Muscle of back (tissue), 11 donors: ENCODE measurements around the gene MC1R. TPM values are rescaled to one million over a fixed set of nuclear protein-coding genes. Genes with fewer than 3 reads are reported as not detected.
"Not testable (repeated sequence)": the region's sequence is repeated elsewhere in the genome, so short reads cannot be mapped to it uniquely, and the experiment has no call there.

Experiments used
- DNase-seq, 3 donors: peaks; one replicate each; pipeline versions ENCODE4 v3.0.0 to v3.0.0-alpha.2; 2013
- polyA plus RNA-seq, 10 donors: library from polyadenylated mRNA; unstranded; fragments of 120-200 nt; gene quantifications; one replicate each; pipeline ENCODE4 v1.2.1, GENCODE V29; 2013; ENCODE audit not compliant: insufficient read length in 10 of 10

MC1R gene
- polyA plus RNA-seq, 10 donors = 0.90 to 3.0 (median 1.8) TPM

DNA sequence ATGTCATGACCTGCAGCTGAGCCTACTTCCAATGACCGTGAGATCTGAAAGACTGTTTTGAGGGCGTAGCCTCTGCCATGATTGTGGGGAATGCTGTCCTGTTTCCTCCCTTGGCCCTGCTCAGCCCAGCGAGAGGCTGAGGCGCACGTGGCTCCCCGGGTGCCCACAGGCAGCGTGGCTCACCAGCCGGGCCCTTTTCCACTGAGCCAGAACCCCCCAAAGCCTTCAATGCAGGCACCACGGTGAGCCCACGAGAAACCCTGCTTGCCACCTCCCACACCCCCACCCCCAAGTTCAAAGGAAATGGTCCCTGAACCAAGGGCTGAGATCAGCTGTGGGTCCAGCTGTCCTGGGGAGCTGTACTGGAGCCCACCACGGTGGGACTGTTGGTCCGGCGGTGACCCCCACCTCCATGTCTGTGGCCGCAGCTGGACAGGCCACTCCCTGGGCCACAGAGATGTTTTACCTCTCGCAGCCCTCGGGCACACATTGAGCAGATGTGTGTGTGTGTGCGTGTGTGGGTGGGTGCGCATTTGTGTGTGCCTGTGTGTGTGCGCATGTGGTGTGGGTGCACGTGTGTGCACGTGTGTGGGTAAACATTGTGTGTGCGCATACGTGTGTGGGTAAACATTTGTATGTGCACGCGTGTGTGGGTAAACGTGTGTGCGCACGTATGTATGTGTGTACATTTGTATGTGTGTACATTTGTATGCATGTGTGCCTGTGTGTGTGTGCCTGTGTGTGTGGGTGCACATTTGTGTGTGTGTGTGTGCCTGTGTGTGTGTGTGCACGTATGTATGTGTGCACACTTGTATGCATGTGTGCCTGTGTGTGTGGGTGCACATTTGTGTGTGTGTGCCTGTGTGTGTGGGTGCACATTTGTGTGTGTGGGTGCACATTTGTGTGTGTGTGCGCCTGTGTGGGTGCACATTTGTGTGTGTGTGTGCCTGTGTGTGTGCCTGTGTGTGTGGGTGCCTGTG is 5.0 kb upstream of the MC1R start:
- DNase-seq = no peak

DNA sequence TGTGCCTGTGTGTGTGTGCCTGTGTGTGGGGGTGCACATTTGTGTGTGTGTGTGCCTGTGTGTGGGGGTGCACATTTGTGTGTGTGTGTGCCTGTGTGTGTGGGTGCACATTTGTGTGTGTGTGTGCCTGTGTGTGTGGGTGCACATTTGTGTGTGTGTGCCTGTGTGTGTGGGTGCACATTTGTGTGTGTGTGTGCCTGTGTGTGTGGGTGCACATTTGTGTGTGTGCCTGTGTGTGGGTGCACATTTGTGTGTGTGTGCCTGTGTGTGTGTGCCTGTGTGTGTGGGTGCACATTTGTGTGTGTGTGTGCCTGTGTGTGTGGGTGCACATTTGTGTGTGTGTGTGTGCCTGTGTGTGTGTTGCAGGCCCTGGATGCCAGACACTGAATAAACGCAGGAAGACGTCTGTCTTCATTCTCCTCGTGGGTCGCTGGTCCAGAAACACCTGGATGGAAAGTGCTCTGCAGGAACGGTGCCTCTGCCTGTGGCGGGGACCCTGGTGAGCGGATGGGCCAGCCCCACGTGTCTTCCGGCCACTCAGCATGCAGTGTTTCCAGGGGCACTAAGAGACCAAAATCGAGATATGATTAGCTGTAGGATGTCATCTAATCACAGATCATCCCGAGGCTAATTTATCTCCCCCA is 3.9 kb upstream of the MC1R start:
- DNase-seq = not testable (repeated sequence)

DNA sequence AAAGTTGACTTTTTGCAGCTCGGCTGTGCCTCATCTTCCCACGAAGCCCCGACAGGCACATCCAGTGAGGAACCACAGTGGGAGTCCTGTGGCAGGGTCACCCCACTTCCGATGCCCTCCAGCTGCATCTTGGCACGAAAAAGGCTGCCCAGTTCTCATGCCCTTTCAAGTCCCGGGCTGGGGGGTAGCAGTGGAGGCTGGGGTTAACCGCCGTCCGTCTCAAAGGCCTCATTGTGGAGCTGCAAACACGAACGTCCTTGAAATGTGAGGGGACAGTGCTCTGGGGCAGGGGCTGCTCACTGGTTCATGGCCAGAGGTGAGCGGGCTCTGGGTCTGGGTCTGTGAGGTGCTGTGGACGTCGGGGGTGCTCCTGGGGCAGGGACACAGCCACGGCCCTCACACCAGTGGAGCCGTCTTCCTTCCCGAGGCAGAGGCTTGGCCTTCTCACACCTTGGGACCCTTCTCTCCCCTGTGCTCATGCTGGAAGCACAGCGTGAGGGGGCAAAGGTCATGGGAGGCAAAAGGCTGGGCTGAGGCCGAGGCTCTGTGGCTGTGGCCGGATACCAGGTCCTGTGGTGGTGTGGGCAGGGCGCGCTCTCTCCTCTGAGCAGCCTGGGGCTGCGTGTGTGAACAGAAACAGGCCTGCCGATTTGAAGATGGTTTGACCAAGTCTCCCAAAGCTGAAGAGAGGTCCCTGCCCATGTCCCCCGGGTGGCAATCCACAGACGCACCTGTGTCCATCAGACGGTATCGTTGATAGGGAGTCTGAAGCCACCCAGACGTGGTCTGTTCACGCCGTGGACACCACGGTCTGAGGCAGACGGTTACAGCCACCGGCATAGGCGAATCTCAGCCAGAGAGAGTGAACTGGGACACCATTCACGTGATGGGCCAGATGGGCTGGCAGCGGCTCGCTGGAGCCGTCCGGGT is 3.1 kb upstream of the MC1R start:
- DNase-seq = no peak

DNA sequence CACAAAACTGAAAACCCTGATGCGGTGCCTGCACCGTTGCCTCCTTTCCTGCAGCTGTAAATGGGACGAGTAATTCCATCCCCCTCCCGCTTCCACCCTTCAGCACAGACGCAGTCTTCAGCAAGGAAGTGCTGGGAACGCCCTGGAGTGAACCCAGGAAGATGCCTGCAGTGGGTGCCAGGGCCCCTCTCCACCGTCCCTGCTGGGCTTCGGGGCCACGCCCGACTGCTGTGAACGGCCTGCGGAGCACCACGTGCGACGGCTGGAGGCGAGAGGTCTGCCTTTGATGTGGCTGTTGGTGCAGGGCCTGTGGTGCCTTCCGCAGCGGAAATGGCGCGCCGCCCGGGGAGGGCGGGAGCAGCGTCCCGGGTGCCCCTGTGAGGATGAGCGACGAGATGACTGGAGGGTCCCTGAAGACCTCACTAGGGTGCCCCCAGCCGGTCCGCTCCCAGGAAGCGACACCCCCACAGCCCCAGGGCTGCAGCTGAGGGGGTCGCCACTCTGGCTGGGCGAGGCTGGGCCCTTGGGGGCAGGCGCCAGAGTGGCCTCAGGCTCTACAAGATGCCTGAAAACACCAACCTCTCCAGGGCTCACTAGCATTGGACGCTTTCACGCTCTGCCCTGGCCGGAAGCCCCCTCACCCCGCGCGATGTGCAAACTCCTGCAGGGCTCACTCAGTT is 749 bp upstream of the MC1R start:
- peak; percentile 34 to 81 (median 51) for DNase-seq

DNA sequence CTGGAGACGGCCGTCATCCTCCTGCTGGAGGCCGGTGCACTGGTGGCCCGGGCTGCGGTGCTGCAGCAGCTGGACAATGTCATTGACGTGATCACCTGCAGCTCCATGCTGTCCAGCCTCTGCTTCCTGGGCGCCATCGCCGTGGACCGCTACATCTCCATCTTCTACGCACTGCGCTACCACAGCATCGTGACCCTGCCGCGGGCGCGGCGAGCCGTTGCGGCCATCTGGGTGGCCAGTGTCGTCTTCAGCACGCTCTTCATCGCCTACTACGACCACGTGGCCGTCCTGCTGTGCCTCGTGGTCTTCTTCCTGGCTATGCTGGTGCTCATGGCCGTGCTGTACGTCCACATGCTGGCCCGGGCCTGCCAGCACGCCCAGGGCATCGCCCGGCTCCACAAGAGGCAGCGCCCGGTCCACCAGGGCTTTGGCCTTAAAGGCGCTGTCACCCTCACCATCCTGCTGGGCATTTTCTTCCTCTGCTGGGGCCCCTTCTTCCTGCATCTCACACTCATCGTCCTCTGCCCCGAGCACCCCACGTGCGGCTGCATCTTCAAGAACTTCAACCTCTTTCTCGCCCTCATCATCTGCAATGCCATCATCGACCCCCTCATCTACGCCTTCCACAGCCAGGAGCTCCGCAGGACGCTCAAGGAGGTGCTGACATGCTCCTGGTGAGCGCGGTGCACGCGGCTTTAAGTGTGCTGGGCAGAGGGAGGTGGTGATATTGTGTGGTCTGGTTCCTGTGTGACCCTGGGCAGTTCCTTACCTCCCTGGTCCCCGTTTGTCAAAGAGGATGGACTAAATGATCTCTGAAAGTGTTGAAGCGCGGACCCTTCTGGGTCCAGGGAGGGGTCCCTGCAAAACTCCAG is 1.1 kb downstream of the MC1R start:
- no peak for DNase-seq

DNA sequence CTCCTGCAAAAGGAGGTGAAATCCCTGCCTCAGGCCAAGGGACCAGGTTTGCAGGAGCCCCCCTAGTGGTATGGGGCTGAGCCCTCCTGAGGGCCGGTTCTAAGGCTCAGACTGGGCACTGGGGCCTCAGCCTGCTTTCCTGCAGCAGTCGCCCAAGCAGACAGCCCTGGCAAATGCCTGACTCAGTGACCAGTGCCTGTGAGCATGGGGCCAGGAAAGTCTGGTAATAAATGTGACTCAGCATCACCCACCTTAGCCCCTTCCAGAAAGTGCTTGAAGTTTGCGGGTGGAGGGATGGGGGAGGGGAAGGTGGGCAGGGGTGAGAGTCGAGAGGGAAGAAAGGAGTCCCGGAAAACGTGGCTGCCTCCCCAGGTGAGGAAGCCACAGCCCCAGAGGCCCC is 2.1 kb downstream of the MC1R start:
- DNase-seq = no peak

DNA sequence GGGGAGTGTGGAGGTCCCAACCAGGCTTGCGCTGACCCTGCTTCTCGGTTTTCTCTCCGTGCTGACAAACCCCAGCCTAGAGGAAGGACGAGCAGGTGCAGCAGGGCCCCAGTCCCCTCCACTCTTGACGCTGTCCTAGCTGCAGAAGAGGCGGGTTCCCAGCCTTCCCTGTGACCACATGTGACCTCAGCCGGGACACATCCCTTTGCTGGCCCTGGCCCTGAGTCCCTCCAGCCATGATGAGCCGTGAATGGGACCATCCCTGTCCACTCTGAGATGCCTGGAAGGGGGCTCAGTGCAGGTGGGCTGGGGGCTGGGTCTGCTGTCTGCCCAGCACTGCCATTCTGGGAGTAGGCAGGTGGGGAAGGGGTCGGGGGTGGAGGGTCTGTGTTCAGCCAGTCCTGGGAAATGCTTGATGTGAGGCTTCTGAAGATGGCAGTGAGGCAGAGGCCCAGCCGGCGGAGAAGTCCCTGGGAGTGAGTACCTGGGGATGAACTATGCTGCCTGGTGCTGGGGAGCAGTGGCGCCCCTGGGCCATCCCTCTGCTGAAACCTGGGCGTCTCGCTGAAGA is 2.6 kb downstream of the MC1R start:
- no peak for DNase-seq

DNA sequence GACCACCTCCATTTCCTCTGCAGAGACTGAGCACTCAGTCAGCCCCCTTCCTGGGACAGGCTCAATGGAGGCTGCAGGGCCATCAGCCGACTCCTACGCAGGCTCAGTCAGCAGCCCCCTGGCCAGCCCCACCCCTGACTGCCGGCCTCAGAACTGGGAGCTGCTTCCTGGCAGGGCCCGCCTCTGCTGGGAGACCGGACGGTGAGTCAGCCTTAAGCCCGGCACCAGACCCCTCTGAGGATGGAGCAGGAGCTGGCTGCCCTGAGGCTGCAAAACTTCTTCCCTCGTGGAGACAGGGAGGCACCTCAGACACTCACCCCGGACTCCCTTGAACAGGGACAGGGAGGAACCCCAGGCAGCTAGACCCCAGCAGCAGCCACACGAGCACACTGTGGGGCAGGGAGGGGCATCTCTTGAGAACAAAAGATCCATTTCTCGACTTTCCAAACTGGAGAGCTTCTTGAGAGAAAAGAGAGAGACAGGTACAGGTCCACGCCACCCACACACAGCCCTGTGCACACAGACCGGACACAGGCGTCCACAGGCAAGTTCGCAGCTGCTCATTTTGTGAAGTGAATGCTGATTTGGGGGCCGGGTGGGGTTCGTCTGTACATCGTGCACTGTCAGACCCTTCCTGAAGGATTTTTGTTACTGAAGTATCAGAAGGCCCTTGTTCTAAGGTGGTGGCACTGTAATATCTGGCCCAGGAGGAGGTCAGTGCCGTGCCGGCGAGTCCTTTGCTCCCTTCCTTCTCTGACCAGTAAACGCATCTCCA is 3.2 kb downstream of the MC1R start:
- peak; percentile 58 to 83 (median 81) for DNase-seq

DNA sequence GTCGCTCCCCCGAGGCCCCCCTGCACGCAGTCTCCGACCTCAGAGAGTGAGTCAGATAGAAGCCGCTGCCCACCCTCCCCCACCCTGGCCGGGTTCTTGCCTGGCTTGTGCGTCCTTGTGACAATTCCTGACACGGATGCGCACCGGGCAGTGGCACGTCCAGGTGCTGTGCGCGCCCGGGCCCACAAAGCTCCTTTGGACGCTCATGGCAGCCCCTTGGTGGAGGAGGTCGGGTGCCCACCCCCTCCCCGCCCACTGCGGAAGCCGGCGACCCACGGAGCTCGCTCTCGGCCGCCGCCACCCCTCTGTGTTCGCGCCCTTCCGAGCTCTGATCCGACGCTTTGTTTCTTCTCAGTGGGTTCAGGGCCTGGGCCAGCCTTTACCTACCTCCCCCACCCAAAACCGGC is 3.8 kb downstream of the MC1R start:
- peak in 2 of 3 donors; percentile 75 to 83 for DNase-seq

DNA sequence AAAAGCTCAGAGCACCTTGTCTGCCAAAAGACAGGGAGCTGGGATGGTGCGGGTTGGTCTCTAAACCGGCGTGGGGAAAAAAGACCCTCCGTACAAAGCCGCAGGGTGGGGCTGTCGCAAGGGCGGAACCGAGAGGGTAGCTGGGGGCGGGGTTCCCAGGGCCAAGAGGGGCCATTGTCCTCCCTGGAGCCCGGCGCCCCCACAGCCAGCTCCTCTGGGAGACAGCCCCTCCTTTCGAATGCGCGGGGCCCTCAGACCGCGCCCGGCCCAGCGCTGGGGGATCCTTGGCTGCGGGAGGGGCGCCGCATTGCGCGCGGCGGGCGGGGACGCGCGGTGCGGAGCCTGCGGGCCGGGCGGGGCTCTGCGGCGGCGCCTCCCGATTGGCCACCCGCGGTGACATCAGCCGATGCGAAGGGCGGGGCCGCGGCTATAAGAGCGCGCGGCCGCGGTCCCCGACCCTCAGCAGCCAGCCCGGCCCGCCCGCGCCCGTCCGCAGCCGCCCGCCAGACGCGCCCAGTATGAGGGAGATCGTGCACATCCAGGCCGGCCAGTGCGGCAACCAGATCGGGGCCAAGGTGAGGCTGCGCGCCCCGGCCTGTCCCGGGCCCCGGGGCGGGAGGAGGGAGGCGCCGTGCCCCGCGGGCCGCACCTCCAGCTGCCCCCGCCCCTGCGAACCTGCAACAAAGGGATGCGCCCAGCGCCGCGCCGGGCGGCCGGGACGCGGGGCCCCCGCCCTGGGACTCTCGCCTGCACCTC is 4.4 kb downstream of the MC1R start, which contains the start of gene TUBB3:
TUBB3 (plus strand) TSS at position 459 of the 756 bp plus-strand sequence; CDS start at position 519, 60 bp downstream.
- peak; percentile 57 to 80 (median 68) for DNase-seq

DNA sequence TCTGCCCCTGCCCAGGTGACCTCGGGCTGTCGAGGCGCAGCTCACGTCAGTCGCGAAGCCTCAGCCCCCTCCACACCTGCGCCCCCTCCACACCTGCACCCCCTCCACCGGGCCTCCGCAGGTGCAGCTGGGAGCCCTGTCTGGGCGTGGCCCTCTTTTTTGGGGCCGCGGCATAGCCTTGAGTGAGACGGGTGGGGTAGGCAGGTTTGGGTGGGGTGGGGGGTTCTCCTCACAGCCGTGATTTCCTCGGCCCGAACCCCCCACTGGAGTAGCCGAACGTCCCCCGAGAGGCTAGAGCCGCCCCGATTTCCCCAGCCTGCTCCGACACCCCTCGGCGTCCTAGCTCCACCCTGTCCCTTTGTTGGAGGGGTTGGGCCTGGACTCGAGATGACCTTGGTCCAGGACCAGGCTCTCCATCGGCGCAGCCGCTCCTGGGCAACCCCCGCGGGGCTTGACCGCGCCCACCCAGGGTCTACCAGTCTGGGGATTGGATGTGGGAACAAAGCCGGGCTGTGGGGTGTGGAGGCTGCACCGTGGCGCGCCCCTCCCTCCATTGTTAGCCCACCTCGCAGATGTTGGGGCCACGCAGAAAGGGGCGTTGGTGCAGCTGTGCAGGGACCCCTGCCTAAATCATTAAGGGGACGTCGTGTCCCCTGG is 5.1 kb downstream of the MC1R start:
- DNase-seq = peak in 1 of 3 donors; percentile 20

DNA sequence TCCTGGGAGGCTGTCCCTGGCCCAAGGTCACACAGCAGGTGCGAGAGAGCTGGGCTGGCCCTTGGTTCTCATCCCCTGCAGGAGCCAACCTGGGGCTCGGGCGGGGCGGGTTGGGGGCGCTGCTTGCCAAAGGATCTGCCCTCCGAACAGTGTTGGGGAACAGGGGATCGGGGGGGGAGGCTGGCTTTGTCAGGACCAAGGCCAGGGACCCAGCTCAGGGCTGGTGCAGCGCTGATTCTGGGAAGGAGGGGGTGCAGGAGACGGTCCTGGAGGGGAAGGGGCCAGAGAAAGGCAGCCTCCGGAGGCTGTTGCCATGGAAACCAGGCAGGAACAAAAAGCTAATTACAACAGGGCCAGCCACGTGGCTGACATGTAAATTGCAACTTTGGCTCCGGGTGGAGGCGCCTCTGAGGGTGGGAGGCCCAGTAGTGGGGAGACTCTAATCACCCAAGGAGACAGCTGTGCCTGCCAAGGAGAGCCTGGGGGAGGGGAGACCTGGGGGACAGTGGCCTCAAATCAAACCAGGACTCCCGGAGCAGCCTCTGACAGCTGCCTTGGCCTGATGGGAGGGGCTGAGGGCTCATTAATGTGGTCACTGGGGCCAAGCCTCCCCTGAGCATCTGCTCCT is 5.7 kb downstream of the MC1R start:
- peak in 1 of 3 donors; percentile 64 for DNase-seq

DNA sequence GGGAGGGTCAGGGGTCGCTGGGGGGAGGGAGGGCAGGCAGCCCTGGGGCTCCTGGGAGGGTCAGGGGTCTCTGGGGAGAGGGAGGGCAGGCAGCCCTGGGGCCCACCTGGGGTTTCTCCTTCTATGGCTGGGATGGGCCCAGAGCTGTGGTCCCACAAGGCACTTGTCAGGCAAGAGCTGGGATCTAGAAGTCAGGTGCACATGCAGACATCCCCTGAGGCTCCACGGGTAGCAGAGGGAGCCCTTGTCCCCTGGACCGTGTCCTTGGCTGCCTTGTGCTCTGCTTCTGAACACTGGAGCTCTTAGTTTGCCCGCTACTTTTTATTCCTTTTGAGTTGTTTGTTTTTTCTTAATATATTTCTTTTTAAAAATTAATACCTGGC is 6.3 kb downstream of the MC1R start:
- DNase-seq = no peak

DNA sequence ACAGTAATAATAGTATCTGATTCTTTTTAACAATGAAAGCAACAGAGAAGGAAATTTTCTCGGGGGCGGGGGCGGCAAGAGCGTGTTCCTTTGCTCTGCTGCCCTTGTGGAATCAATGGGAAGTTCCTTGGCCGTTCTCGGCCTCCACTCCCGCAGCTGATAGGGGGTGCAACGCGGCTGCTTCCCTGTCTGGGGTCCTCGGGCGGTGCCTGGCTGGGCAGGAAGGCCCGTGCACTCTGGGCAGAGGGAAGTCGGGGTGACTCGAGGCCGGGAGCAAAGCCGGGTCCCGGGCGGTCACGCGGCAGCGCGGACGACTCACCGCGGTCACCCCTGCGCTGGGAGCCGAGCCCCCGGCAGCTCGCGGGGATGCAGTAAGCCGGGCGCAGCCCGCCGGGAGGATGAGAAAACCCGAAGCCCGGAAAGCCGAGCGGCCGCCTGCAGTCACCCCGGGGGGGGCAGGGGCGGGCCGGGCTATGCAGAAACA is 7.0 kb downstream of the MC1R start:
- DNase-seq = no peak

DNA sequence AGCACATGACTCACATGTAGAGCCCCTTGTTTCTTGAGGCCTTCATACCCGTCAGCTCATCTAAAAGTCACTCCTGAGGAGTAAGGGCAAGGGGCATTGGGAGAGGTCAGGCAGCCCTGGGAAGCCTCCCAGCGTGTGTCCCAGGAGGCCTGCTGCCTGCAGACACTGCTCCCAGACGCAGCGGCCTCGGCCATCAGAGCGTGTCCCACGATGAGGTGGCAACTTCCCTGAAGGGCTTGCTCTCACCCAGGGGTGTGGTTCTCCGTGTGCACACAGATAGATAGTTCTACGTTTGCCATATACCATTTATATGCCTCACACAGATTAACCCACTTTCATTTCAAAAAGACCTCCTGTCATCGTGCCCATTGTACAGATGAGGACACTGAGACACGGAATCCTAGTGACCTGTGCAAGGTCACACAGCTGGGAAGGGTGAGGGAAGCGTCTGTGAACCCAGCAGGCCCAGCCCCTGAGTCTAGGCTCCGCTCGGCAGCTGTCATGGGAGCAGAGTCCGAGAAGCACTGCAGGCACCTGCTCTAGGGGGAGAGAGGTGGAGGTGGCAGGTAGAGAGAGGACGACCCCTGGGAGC is 12.7 kb downstream of the MC1R start:
- no peak for DNase-seq

DNA sequence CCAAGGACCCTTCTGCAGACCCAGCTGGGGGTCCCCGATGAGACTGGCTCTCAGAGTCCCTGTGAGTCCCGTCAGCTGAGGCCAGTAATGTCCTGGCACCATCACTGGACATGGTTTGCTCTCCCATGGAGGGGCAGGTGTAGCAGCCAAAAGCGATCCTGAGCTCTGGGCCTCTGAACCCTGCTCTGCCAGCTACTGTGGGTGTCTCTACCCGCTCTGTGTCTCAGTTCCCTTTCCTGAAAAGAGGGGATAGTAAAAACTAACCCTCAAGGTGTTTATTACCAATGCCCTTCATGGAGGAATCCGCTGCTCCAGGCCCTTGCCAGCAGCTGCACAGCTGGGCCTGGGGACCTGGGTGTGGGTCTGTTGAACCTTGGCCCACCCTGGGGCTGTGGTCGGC is 13.3 kb downstream of the MC1R start:
- DNase-seq = no peak

DNA sequence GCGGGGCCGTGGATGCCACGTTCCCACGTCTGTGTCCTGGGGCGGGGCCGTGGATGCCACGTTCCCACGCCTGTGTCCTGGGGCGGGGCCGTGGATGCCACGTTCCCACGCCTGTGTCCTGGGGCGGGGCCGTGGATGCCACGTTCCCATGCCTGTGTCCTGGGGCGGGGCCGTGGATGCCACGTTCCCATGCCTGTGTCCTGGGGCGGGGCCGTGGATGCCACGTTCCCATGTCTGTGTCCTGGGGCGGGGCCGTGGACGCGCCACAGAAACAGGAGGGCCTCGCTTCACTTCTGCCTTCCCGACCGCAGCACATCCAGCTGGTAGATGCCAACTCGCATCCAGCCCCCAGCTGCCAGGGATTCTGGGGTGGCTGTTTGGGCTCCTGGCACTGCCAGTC is 15.4 kb downstream of the MC1R start:
- DNase-seq = not testable (repeated sequence)
